ENCODE data around the gene GRID2. TPM values are rescaled to one million over a fixed set of nuclear protein-coding genes. Genes with fewer than 3 reads are reported as not detected.

GRID2 gene
- polyA plus RNA-seq, 1 donor (not counting 4 experiments of a cell fraction or from before 2014, with no cell fraction given), result not detected

GRCh38 chr4:92514627-92515026 is 210.9 kb downstream of the GRID2 start:
- dilution Hi-C loops (cut with MboI; ENCODE audit: extremely low pct_ligation_motif_present, low sequenced_read_pairs), result no loop called here
- H4K20me1 ChIP-seq (ENCODE audit: control insufficient read depth, extremely low read depth, insufficient read depth, low read length), result no peaks in the 10 kb centered on the region
- TF ChIP-seq EZH2 (IDR thresholded peaks at IDR 0.05; ENCODE audit: low read length), result no peak
- TF ChIP-seq CTCF (optimal IDR thresholded peaks at IDR 0.05 in 1 of 3, IDR thresholded peaks at IDR 0.05 in 1 of 3, conservative IDR thresholded peaks at IDR 0.05 in 1 of 3; ENCODE audit: extremely low read depth in 1 of 3, insufficient read depth in 2 of 3, low read length in 3 of 3), result no peak

GRCh38 chr4:92516450-92516849 is 212.7 kb downstream of the GRID2 start:
- Histone ChIP-seq H3K9me1 (ENCODE audit: control insufficient read depth, extremely low read depth, insufficient read depth, low read length) (no peaks in the 10 kb centered on the region), H3K9ac (ENCODE audit: control insufficient read depth, extremely low read depth, insufficient read depth, low read length) (no peak overlapping the region), H2AFZ (ENCODE audit: control insufficient read depth, low read length) (peak overlapping the region; percentile 44), H4K20me1 (ENCODE audit: control insufficient read depth, extremely low read depth, insufficient read depth, low read length) (no peaks in the 10 kb centered on the region), H3K4me1 (ENCODE audit: control insufficient read depth, extremely low read depth, insufficient read depth, low read length) (no peaks in the 10 kb centered on the region), H3K9me3 (ENCODE audit: control insufficient read depth, low read depth, low read length) (no peaks in the 10 kb centered on the region), H3K79me2 (ENCODE audit: control insufficient read depth, insufficient read depth, low read length) (no peaks in the 10 kb centered on the region), H3K4me2 (ENCODE audit: control insufficient read depth, extremely low read depth, insufficient read depth, low read depth, low read length) (no peak overlapping the region), H3K27ac (ENCODE audit: control insufficient read depth, insufficient read depth, low read length) (no peak overlapping the region), H3K4me3 (ENCODE audit: control insufficient read depth in 2 of 3, extremely low read depth in 1 of 3, insufficient read depth in 2 of 3, low read depth in 1 of 3, low read length in 3 of 3) (no peak overlapping the region), H3K36me3 (ENCODE audit: control insufficient read depth in 2 of 2, extremely low read depth in 1 of 2, insufficient read depth in 2 of 2, low read length in 2 of 2) (no peaks in the 10 kb centered on the region), H3K27me3 (ENCODE audit: control insufficient read depth, extremely low read depth, insufficient read depth, low read length) (no peaks in the 10 kb centered on the region)
- FAIRE-seq (no peak), DNase-seq (ENCODE audit: low read depth, low spot score) (no peak)
- TF ChIP-seq EZH2 (IDR thresholded peaks at IDR 0.05; ENCODE audit: low read length) (no peak), CTCF (optimal IDR thresholded peaks at IDR 0.05 in 1 of 3, IDR thresholded peaks at IDR 0.05 in 1 of 3, conservative IDR thresholded peaks at IDR 0.05 in 1 of 3; ENCODE audit: extremely low read depth in 1 of 3, insufficient read depth in 2 of 3, low read length in 3 of 3) (no peak)
- dilution Hi-C loops (cut with MboI; ENCODE audit: extremely low pct_ligation_motif_present, low sequenced_read_pairs), result no loop called here

More at GRCh38 chr4:92514627-92515026, 210.9 kb downstream of the GRID2 start:
- H3K27ac ChIP-seq (ENCODE audit: control insufficient read depth, insufficient read depth, low read length), result no peak overlapping the region
- H3K9me3 ChIP-seq (ENCODE audit: control insufficient read depth, low read depth, low read length), result no peaks in the 10 kb centered on the region
- H3K9me1 ChIP-seq (ENCODE audit: control insufficient read depth, extremely low read depth, insufficient read depth, low read length), result no peaks in the 10 kb centered on the region
- no peak overlapping the region for H2AFZ ChIP-seq (ENCODE audit: control insufficient read depth, low read length)
- no peaks in the 10 kb centered on the region for H3K27me3 ChIP-seq (ENCODE audit: control insufficient read depth, extremely low read depth, insufficient read depth, low read length)
- no peaks in the 10 kb centered on the region for H3K36me3 ChIP-seq (ENCODE audit: control insufficient read depth in 2 of 2, extremely low read depth in 1 of 2, insufficient read depth in 2 of 2, low read length in 2 of 2)
- no peak for DNase-seq (ENCODE audit: low read depth, low spot score)
- no peak for FAIRE-seq
- H3K4me3 ChIP-seq (ENCODE audit: control insufficient read depth in 2 of 3, extremely low read depth in 1 of 3, insufficient read depth in 2 of 3, low read depth in 1 of 3, low read length in 3 of 3), result no peak overlapping the region
- no peaks in the 10 kb centered on the region for H3K79me2 ChIP-seq (ENCODE audit: control insufficient read depth, insufficient read depth, low read length)
- no peaks in the 10 kb centered on the region for H3K4me1 ChIP-seq (ENCODE audit: control insufficient read depth, extremely low read depth, insufficient read depth, low read length)
- no peak overlapping the region for H3K4me2 ChIP-seq (ENCODE audit: control insufficient read depth, extremely low read depth, insufficient read depth, low read depth, low read length)
- no peak overlapping the region for H3K9ac ChIP-seq (ENCODE audit: control insufficient read depth, extremely low read depth, insufficient read depth, low read length)
